GM18498 (cell line): ENCODE measurements around the gene EXD3.
A peak's percentile ranks its signal among the peaks of the same experiment; 100 is the strongest.
"Not testable (repeated sequence)": the region's sequence is repeated elsewhere in the genome, so short reads cannot be mapped to it uniquely, and the experiment has no call there.

Experiments used
- ATAC-seq: cut with Tn5 transposase; IDR thresholded peaks from one replicate; pipeline ENCODE4 v1.9.1; 2021; ENCODE audit warnings: mild to moderate bottlenecking, moderate library complexity; ENCODE audit not compliant: unreplicated experiment

The EXD3 gene, protein sequence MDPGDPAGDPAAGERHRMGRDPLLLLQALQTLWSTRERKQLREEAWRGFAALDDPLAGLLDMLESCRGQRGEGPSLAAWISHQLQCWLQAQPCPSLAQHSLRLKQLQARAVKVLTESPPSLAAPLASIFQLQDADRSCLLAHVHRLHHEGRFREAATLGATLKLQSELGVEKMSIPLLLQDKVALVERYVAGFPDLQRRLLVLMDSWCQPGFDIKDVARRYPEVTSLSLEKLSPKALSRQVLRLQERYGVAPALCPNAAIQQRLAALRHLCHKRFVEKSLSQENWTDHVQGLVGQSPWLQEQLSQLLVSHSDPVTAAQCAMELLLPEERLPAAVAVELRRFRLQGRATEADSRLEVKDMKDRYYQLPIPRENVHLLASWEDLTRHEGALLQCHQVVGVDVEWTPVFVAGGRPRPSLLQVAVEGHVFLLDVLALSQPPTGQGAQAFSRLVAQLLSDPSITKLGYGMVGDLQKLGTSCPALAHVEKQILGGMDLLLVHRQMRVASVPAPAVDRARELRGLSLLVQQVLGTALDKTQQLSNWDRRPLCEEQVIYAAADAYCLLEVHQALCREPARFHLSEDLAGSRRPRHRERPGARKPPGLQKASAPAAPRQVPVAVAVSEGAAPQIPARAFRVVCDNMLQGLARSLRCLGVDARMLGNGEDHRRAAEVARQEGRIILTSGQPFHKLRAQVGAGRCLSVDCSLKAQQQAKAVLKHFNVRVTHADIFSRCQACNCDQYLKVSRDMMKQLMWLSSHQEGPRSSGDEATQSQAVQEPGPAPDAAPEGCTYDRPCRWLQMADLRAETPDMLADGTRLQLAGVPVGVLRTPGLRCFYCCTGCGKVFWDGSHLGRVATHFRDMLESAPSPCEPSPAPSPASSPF

DNA sequence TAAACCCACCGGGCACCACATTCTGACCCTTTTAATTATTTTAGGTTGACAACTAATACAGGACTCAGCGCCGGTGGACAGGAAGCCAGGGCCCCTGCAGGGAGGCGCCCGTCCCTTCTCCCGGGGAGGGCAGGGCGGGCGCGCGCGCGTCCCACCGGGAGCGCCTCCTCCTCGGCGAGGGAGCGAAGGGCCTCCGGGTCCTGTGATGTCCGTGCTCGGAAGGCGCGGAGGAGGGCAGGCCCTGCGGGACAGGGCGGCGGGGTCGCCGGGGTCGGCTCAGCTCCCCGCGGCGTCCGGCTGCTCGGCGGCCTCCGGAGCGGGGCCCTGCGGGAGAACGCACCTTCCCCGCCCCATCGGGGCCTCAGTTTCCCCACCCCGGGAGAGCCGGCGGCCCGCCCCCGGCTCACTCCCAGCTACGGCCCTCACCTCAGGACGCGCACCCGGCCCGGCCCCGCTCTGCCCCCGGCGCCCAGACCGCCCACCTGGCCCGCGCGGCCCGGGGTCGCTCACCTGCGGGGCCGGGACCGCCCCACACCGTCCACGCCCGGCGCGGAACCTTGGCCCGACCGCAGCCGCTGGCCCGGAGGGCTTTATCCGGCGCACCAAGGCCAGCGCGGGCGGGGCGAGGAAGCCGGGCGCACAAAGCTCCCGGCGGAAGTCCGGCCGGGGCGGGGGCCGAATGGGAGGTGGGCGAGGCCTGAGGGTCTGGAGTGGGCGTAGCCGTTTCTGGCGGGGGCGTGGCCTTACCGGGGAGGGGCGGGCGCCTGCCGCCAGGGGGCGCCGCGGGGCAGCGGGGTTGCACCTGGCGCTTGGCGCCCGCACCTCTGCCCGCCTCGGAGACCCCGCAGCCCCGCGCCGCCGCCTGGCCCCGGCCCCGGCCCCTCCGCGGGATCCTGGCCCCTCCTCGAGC lies at the start of gene EXD3, which contains the start of gene NOXA1:
TSS of gene EXD3 (minus strand) at position 559 of the 910 bp plus-strand sequence. CDS start 27,805 bp downstream, outside the sequence.
TSS of gene NOXA1 (plus strand) at position 790 of the 910 bp plus-strand sequence. CDS start 137 bp downstream, outside the sequence.
- peak; percentile 91 for ATAC-seq

DNA sequence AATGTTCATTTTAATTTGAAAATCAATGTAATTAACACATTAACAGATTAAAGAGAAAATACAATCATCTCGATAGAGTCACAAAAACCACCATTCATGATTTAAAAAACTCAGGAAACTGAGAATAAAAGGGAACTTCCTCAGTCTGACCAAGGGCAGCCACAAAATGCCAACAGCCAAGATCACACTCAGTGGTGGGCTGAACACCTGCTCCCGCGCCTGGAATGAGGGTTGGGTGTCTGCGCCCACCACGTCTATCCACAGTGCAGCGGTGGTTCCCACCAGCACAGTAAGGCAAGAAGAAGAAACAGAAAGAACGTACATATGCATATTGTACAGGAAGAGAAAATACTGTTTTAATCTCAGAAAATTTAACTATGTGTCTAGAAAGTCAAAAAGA lies 47.8 kb upstream of the EXD3 start:
- no peak for ATAC-seq

DNA sequence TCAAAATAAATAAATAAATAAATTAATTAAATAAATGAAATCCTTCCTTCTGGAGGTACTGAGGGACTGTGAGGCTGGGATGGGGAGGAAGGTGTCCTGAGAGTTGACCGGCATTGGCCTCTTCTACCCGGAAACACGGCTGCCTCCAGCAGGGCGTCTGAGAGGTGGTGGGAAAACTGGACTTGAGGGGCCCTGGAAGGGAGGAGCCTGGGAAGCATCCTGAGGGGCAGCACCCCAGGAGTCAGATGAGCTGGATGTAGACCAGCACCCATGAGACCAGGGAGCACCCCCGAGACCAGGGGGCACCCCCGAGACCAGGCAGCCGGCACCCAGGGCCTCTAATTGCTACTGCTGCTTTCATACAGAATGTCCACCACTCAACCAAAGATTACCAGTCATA lies 44.9 kb upstream of the EXD3 start:
- no peak for ATAC-seq

DNA sequence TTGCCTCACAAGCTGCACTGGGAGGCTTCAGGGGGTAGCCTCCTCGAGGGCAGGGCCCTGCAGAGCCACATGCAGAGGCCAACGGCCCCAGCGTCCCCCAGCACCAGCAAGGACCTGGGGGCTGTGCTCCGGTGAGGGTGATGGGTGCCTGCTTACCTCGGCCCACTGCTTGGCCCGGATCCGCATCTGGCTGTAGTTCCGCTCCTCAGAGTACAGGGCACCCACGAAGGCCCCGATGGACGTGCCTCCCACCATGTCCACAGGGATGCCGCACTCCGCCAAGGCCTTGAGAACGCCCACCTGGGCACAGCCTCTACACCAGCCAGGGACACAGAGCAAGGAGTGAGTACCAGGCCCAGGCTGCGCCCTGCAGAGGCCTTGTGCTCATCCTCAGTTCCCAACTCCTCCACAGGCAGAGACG lies 44.2 kb upstream of the EXD3 start:
- no peak for ATAC-seq

DNA sequence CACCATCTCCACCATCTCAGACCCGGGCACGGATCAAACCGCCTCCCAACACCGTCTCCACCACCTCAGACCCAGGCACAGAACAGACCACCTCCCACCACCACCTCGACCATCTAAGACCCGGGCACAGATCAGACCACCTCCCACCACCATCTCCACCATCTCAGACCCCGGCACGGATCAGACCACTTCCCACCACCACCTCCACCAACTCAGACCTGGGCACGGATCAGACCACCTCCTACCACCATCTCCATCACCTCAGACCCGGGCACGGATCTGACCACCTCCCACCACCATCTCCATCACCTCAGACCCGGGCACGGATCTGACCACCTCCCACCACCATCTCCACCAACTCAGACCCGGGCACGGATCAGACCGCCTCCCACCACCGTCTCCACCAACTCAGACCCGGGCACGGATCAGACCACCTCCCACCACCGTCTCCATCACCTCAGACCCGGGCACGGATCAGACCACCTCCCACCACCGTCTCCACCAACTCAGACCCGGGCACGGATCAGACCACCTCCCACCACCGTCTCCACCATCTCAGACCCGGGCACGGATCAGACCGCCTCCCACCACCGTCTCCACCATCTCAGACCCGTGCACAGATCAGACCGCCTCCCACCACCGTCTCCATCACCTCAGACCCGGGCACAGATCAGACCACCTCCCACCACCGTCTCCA lies 43.6 kb upstream of the EXD3 start:
- ATAC-seq = not testable (repeated sequence)

DNA sequence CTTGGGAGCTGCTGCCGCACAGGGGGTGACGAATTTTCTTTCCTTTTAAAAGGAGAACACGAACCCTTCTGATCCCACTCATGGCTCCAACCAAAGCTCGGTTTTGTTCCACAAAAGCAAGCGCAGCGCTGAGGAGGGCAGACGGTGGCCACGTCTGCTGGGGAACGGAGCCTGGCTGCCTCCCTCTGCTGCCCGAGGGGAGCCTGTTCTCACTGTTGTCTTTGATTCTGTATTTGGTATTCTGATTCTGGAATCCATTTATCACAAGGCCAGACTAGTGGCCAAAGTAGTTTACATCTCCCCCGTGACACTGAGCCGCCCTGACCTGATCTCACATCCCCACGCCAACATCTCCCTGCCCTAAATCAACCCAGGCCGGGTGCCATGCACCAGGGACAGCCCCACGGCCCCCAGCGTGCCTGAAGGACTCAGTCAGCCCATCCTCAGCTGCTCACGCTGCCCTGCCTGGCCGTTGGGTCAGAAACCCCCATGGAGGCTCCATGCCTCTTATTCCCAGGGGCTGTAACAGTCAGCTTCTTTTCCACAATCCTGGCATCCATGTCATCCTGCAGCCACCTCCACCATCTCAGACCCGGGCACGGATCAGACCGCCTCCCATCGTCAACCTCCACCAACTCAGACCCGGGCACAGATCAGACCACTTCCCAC lies 42.9 kb upstream of the EXD3 start:
- no peak for ATAC-seq

DNA sequence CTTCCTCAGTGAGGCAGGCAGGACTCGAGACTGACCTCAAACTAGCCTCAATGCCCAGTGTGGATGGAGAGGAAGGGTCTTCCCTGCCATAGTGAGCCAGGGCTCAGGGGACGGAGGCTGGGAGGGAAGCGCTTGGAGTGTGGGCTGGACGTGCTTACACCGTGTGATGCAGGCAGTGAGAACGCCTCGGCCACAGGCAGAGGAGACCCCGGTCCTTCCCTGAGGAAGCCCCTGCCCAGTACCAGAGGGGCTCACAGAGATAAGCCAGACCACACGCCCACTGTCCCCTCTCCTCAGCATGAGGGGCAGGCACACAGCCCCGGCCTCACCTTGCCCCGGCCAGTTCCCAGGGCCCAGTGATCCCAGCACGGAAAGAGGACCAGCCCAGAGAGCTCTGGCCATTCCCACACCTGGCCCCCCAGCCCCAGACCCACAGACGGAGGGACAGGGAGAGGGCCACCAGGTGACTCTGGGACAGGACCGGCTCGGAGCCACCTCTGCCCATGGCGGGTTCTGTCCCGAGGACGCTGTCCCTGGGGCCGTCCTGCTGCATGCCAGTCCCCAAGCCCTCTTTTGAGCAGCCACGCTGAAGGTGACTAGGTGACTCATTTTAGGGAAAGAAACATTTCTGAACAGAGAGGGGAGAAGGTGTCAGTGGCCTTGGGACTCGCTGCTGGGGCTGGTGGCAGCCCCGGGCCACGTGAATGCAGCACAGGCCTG lies 42.2 kb upstream of the EXD3 start:
- no peak for ATAC-seq

DNA sequence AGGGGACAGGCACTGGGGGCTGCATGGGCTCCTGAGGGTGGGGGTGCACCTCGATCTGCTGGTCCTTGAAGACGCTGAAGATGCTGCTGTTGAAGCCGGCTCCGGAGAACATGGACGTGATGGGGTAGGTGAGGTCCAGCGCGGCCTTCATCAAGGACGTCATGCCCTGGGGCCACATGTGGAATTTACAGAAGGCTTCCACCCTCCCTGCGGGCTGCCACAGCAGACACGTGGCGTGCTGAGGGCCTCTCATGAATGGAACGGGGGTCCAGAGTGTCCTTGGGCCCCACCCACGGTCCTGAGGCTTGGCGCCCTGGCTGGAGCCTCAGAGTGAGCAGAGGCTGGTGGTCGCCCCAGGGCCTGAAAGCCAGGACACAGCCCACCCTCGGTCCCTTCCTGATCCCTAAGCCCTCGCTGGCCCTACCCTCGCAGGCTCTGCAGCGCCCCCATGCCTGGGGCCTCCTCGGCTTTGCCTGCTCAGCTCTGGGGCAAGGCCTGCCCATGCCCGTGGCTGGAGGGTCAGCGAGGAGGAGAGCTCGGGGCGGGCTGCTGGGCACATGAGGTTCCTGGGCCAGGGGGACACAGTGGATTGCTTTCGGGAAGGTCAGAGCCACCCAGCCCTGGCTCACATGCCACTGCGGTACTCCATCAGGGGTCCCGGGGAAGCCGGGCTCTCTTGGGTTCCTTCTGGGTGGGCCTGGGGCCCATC lies 41.5 kb upstream of the EXD3 start:
- no peak for ATAC-seq

DNA sequence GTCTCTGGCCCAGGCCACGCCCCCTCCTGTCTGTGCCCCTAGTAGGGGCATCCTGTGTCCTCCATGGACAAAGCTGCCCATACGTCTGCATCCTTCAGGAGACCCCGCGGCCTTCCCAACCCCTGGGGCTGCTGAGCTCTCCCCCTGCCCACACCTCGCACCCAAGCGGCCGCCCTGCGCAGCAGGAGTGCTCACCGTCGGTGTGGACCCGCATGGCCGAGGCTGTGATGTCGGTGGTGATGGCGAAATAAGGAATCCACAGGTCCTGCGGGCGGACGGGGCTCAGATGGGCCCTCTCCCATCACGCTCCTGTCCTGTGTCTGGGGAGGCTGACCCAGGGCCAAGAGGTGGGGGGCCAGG lies 40.9 kb upstream of the EXD3 start:
- ATAC-seq = no peak

DNA sequence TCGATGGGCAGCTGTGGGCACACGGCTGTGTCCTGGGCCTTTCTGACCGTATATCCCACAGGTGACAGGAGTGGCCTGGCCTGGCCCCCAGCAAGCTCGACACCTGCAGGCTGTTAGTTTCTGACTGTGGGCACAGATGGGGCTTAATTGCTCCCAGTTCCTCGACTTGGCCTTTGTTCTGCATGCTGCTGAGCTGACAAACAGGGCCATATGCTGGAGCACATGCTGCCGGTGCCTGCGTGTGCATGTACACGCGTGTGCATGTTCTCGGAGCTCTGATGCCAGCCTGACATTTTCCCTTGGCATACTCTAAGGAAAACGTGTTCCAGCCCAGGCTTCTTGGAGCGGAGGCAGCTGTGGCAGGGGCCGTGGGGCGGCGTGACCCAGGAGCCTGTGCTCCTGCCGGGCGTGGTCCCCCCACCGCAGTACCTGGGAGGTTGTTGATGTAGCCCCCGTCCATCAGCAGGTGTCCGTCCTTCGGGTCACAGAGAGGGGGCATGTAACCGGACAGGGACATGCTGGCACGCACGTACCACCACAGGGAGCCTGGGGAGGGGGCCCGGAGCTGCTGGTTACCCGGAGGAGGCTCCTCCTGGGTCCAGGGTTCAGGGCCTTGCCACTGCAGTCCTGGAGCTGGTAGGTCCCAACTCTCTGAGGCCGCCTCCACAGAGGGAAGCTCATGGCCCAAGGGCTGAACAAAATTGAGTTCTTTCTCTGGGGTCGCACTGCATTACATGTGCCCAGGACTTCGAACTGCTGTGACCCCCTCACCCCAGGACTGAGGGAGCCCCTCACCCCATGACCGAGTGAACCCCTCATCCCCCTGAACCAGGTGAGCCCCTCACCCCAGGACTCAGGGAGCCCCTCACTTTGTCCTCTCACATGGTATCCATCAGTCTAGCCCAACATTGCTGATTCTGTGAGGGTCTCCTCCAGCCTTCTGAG lies 40.3 kb upstream of the EXD3 start:
- ATAC-seq = no peak

DNA sequence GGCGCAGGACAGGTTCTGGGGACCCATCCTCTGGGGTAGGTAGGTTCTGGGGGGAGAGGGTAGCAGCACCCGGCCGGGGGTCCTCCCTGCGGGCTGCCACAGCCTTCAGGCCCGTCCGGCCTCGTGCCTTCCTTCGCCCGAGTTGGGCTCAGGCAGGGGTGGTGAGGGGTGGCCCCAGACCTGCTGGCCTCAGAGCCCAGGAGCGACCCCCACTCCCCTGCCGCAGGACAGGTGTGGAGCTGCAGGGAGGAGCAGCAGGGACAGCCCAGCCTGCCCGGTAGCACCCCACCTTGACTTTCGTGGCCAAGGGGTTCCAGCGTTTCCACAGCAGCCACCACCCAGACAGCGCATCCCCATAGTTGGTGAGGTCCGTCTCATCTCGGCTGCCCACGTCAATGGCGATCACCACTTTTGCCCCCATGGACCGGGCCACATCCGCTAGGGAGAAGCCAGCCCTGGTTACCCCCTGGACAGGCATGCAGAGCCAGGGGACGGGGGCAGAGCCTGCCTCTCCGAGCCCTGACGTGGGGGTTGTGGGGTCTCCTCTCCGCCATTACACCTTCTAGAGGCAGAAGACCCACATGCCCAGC lies 39.5 kb upstream of the EXD3 start:
- no peak for ATAC-seq

DNA sequence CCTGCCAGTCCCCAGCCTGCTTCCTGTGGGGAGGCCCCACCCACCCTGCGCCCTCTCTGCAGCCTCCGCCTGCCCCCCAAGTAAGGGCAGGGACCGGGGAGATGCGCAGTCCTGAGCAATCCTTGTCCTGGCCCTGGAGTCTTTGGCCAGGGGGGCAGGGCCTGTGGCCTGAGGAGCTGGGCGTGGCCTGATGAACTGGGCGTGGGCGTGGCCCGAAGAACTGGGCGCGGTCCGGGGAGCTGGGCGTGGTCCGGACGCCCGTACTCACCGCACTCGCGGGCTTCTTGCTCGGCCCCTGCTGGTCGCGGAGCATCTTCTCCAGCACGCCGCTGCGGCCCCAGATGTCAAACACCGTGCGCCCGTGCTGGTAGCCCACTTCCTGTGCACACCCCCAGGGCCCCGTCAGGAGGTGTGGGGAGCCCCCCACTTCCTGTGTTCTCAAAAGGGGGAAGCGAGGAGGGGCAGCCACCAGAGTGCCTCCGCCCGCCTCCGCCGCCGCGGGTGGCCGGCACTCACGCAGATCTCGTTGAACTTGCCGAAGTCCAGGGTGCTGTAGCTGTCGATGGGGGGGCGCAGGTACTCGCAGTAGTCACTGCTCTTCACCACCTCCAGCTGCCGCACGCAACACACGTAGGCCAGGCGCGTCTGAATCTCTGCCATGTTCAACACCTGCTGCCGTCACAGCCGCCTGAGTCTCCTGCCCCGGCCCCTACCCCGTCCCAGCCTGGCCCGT lies 38.9 kb upstream of the EXD3 start:
- no peak for ATAC-seq

DNA sequence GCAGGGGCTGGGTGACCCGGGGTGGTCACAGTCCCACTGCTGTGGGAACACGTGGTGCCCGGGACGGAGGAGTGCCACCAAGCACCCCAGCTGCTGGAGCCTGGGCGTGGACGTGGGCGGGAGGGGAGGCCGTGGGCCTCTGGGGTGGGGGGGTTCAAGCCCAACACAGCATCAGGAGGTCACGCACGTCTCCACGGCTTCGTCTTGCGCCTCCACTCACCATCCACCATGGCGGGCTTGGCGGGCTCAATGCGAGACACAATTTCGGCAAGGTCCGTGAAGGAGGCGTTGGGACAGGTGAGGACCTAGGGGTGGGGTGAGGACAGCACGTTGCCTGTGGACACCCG lies 38.3 kb upstream of the EXD3 start:
- no peak for ATAC-seq

DNA sequence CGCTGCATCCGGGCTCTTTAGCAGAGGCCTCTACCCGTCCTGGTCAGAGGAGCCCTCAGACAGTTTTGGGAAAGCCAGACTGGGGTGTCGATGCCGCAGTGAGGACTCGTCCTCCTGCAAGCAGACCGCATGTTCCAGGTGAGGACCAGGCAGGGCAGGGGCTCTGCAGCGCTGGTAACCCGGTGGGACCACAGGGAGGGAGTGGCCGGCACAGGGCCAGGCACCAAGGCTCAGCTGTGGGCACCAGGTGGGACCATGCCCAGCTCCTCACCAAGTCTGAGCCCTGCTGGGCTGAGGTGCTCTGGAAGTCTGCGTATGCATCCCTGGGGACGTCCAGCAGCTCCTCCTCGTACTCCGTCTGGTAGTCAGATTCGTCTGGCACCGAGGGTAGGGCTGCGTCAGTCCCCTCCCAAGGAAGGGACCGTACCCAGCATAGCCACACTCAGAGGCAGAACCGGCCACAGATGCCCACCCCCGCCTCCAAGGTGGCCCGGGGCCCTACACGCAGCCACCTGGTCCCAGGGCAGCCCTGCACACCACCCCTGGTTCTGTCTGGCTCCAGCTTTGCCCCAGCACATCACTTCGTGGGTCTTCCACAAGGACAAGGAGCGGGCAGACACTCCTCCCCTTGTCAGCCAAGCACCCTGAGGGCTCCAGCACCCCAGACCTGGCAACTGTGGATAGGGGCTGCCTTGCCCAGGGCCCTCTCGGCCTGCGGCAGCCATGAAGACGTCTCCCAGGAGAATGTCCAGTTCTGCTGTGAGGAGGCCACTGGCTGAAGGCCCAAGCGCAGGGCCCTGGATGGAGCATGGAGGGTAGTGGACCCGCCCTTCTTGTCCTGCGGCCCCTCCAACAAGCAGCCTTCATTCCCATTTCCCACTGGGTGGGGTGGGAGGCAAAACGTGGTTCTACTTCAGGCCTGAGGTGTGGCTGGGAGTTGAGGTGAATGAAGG lies 37.7 kb upstream of the EXD3 start:
- ATAC-seq = no peak
